HG02678 (cell line): Measurements from ENCODE around the gene RBP3.

ENCODE experiments used
- ATAC-seq: cut with Tn5 transposase; IDR thresholded peaks from one replicate; pipeline ENCODE4 v1.9.1; 2021; ENCODE audit warnings: mild to moderate bottlenecking, moderate library complexity; ENCODE audit not compliant: unreplicated experiment

The RBP3 gene

GRCh38 chr10:47317251-47317650 is 30.9 kb upstream of the RBP3 start:
- no peak for ATAC-seq

GRCh38 chr10:47318706-47319105 is 29.5 kb upstream of the RBP3 start:
- no peak for ATAC-seq

- ATAC-seq = no peak
These were observed 28.4 kb upstream of the RBP3 start for GRCh38 chr10:47319784-47320183.

GRCh38 chr10:47320812-47321211 is 27.4 kb upstream of the RBP3 start:
- no peak for ATAC-seq

GRCh38 chr10:47321521-47322195 is 26.5 kb upstream of the RBP3 start:
- ATAC-seq = no peak

- ATAC-seq = no peak
These were observed 25.7 kb upstream of the RBP3 start, which contains the start of gene GDF2 for GRCh38 chr10:47322300-47323061. Gene GDF2, plus strand, starts transcription at chr10:47322454. Its CDS starts 215 bp downstream, at chr10:47322669.

GRCh38 chr10:47323087-47323486 is 25.1 kb upstream of the RBP3 start:
- no peak for ATAC-seq

GRCh38 chr10:47323636-47324296 is 24.4 kb upstream of the RBP3 start:
- no peak for ATAC-seq

- no peak for ATAC-seq
These were observed 22.6 kb upstream of the RBP3 start for GRCh38 chr10:47325303-47326291.

- ATAC-seq = no peak
These were observed 21.7 kb upstream of the RBP3 start for GRCh38 chr10:47326306-47326926.

- ATAC-seq = no peak
These were observed 21.2 kb upstream of the RBP3 start for GRCh38 chr10:47326927-47327330.

- no peak for ATAC-seq
These were observed 18.3 kb upstream of the RBP3 start for GRCh38 chr10:47329855-47330254.

GRCh38 chr10:47330366-47330765 is 17.8 kb upstream of the RBP3 start:
- ATAC-seq = no peak

GRCh38 chr10:47330804-47331203 is 17.4 kb upstream of the RBP3 start:
- no peak for ATAC-seq

- no peak for ATAC-seq
These were observed 16.7 kb upstream of the RBP3 start for GRCh38 chr10:47331491-47331890.

GRCh38 chr10:47331954-47332353 is 16.2 kb upstream of the RBP3 start:
- no peak for ATAC-seq

- ATAC-seq = no peak
These were observed 15.8 kb upstream of the RBP3 start for GRCh38 chr10:47332371-47332770.

- no peak for ATAC-seq
These were observed 15.2 kb upstream of the RBP3 start for GRCh38 chr10:47332946-47333345.

GRCh38 chr10:47333532-47333931 is 14.6 kb upstream of the RBP3 start:
- no peak for ATAC-seq
